Mesothelial cell of epicardium (in vitro differentiated cells): ENCODE results near the gene SLC25A29. TPM values are rescaled to one million over a fixed set of nuclear protein-coding genes. Genes with fewer than 3 reads are reported as not detected.

Source experiments
- DNase-seq, 2 experiments: peaks; one replicate each; pipeline ENCODE4 v3.0.0; 2021; ENCODE audit warnings: low spot score in 2 of 2; ENCODE audit not compliant: unreplicated experiment in 2 of 2
- H3K27ac Mint-ChIP-seq: 2 replicates; pipeline ENCODE4 v1.8.0; 2021; ENCODE audit warnings: mixed read lengths
- H3K27me3 Mint-ChIP-seq: 2 replicates; pipeline ENCODE4 v1.8.0; 2021; ENCODE audit warnings: low read depth, mixed read lengths
- H3K36me3 Mint-ChIP-seq: 2 replicates; pipeline ENCODE4 v1.8.0; 2021; ENCODE audit warnings: mixed read lengths
- H3K4me1 Mint-ChIP-seq: 2 replicates; pipeline ENCODE4 v1.8.0; 2021; ENCODE audit warnings: mixed read lengths
- H3K4me3 Mint-ChIP-seq: 2 replicates; pipeline ENCODE4 v1.8.0; 2021; ENCODE audit warnings: mild to moderate bottlenecking, moderate library complexity, mixed read lengths
- H3K9me3 Mint-ChIP-seq: 2 replicates; pipeline ENCODE4 v1.8.0; 2021; ENCODE audit warnings: mixed read lengths
- total RNA-seq: library from RNA; stranded (reverse); gene quantifications from 3 replicates; pipeline ENCODE4 v1.2.1, GENCODE V29; 2021
- TF ChIP-seq, protein P1 (sequence below): fragments of 200-600 bp; sonication (generic); IDR thresholded peaks from one replicate; pipeline ENCODE4 v1.5.0; 2021; ENCODE audit warnings: antibody characterized with exemption; ENCODE audit not compliant: unreplicated experiment

SLC25A29 gene
- total RNA-seq, 1 donor from 2014 or later, result 102 TPM

DNA sequence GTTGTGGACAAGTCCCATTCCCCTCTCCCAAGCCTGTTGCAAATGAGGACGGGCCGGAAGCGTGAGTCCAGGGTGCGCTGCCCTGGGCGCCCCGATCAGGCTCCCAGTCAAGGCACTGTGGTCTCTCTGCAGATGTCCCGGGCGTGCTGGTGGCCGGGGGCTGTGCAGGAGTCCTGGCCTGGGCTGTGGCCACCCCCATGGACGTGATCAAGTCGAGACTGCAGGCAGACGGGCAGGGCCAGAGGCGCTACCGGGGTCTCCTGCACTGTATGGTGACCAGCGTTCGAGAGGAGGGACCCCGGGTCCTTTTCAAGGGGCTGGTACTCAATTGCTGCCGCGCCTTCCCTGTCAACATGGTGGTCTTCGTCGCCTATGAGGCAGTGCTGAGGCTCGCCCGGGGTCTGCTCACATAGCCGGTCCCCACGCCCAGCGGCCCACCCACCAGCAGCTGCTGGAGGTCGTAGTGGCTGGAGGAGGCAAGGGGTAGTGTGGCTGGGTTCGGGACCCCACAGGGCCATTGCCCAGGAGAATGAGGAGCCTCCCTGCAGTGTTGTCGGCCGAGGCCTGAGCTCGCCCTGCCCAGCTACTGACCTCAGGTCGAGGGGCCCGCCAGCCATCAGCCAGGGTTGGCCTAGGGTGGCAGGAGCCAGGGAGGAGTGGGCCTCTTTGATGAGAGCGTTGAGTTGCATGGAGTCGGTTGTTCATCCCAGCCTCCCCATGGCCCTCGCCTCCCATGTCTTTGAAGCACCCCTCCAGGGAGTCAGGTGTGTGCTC, 23.2 kb upstream of the SLC25A29 start:
- Mint-ChIP-seq H3K27me3 (no peaks in the 10 kb centered on the region), H3K4me1 (no peaks in the 10 kb centered on the region), H3K36me3 (peaks cover under 1% of the 10 kb centered on the region), H3K4me3 (no peak overlapping the region), H3K9me3 (no peaks in the 10 kb centered on the region), H3K27ac (no peak overlapping the region)
- TF ChIP-seq, protein P1, sequence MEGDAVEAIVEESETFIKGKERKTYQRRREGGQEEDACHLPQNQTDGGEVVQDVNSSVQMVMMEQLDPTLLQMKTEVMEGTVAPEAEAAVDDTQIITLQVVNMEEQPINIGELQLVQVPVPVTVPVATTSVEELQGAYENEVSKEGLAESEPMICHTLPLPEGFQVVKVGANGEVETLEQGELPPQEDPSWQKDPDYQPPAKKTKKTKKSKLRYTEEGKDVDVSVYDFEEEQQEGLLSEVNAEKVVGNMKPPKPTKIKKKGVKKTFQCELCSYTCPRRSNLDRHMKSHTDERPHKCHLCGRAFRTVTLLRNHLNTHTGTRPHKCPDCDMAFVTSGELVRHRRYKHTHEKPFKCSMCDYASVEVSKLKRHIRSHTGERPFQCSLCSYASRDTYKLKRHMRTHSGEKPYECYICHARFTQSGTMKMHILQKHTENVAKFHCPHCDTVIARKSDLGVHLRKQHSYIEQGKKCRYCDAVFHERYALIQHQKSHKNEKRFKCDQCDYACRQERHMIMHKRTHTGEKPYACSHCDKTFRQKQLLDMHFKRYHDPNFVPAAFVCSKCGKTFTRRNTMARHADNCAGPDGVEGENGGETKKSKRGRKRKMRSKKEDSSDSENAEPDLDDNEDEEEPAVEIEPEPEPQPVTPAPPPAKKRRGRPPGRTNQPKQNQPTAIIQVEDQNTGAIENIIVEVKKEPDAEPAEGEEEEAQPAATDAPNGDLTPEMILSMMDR, result no peak
- DNase-seq, result no peak

DNA sequence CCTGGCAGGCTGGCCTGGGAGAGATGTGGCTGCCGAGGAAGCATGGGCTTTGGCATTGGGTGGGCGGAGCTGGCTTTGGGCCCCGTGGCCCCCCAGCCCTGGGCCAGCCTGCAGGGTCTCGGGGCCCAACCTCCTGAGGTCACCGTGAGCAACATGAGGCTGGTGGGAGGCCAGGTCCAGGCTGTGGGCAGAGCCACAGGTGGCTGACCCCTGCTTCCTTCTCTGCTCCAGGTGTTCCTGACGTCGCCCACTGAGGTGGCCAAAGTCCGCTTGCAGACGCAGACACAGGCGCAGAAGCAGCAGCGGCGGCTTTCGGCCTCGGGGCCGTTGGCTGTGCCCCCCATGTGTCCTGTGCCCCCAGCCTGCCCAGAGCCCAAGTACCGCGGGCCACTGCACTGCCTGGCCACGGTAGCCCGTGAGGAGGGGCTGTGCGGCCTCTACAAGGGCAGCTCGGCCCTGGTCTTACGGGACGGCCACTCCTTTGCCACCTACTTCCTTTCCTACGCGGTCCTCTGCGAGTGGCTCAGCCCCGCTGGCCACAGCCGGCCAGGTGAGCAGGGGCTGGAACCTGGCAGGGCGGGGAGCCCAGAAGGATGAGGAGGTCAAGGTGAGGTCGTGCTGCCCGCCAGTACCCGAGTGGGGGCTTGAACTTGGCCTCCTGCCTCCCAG, 22.4 kb upstream of the SLC25A29 start:
- H3K9me3 Mint-ChIP-seq, result no peaks in the 10 kb centered on the region
- no peak overlapping the region for H3K27ac Mint-ChIP-seq
- no peaks in the 10 kb centered on the region for H3K36me3 Mint-ChIP-seq
- no peak for DNase-seq
- TF ChIP-seq, protein P1, result no peak
- H3K4me3 Mint-ChIP-seq, result no peak overlapping the region
- no peaks in the 10 kb centered on the region for H3K4me1 Mint-ChIP-seq
- H3K27me3 Mint-ChIP-seq, result no peaks in the 10 kb centered on the region

DNA sequence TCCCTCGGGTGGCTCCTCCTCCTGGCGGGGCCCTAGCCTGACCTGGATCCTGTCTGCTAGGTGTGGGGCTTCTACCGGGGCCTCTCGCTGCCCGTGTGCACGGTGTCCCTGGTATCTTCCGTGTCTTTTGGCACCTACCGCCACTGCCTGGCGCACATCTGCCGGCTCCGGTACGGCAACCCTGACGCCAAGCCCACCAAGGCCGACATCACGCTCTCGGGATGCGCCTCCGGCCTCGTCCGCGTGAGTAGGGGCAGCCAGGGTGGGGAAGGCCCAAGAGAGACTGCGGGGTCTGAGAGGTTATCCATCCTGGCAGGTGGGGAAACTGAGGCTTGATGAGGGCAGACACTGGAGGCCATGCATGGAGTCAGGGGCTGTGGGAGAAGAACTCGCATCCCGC, 20.9 kb upstream of the SLC25A29 start:
- Mint-ChIP-seq H3K4me3 (no peak overlapping the region), H3K4me1 (no peaks in the 10 kb centered on the region), H3K27ac (no peak overlapping the region), H3K9me3 (no peaks in the 10 kb centered on the region), H3K36me3 (no peaks in the 10 kb centered on the region), H3K27me3 (no peaks in the 10 kb centered on the region)
- no peak for DNase-seq
- TF ChIP-seq, protein P1, result no peak

DNA sequence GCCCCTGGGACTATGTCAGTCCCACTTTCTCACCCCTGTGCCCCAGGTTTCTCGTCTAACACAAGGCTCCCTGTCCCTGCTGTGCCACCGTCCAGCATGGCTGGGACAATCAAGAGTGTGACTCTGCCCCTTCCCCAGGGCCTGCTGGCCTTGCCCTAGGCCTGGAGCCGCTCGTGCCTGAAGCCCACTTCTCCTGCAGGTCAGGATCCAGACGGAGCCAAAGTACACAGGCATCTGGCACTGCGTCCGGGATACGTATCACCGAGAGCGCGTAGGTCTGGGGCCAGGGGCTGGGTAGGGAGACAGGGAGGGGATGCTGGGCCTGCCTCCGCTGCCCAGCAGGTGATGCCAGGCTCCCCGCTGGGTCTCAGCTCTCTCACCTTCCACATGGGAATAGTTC, 19.7 kb upstream of the SLC25A29 start:
- no peaks in the 10 kb centered on the region for H3K4me1 Mint-ChIP-seq
- H3K27ac Mint-ChIP-seq, result no peak overlapping the region
- no peaks in the 10 kb centered on the region for H3K27me3 Mint-ChIP-seq
- TF ChIP-seq, protein P1, result no peak
- H3K36me3 Mint-ChIP-seq, result no peaks in the 10 kb centered on the region
- no peaks in the 10 kb centered on the region for H3K9me3 Mint-ChIP-seq
- no peak for DNase-seq
- H3K4me3 Mint-ChIP-seq, result no peak overlapping the region

DNA sequence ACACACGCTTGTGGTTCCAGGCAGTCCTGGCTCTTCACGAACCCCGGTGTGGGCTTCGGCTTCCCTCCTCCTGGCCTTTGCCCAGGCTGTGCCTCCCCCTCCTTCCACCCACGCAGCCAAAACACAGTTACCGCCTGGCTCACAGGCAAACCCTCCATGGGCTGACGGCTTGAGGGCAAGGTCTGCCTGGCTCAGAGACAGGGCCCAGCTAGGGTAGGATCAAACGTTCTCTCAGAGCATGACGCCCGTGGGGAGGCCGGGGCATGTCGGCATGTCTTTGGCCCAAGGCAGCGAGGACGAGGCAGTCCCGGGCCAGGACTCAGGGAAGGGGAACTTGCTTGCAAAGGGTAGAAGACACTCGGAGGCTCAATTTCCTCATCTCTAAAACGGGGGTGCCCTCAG, 19.0 kb upstream of the SLC25A29 start:
- Mint-ChIP-seq H3K27ac (no peak overlapping the region), H3K4me3 (no peak overlapping the region), H3K9me3 (no peaks in the 10 kb centered on the region), H3K27me3 (no peaks in the 10 kb centered on the region), H3K36me3 (no peaks in the 10 kb centered on the region), H3K4me1 (no peaks in the 10 kb centered on the region)
- DNase-seq, result no peak
- TF ChIP-seq, protein P1, result no peak
